RWPE1 (cell line): Measurements from ENCODE around the gene SH3BP2.

Experiments used
- CTCF ChIA-PET: fragments of 350-600 bp; sonication (Branson Sonifier 250); formaldehyde crosslinking; extraction: SDS; loops from one replicate; lab custom pipeline; 2021; lab: Yijun Ruan, JAX
- POLR2A ChIA-PET: fragments of 400-600 bp; formaldehyde crosslinking; extraction: SDS; loops from one replicate; lab custom pipeline; 2020; ENCODE audit warnings: antibody characterized with exemption; ENCODE audit not compliant: low non-redundant PET; lab: Yijun Ruan, JAX
- DNase-seq: peaks from one replicate; pipeline ENCODE4 v3.0.0; 2012; ENCODE audit warnings: low spot score
- H3K27ac ChIP-seq: fragments of 450-650 bp; 2 replicates; pipeline ENCODE4 v1.5.1; 2017
- CTCF ChIP-seq: fragments of 450-650 bp; conservative IDR thresholded peaks from 2 replicates; pipeline ENCODE4 v1.5.1; 2017; ENCODE audit warnings: low read depth, mild to moderate bottlenecking

The SH3BP2 gene

GRCh38 chr4:2861631-2862436, 68.9 kb downstream of the SH3BP2 start:
- ChIA-PET POLR2A (no interaction called here), CTCF (interaction anchor here (0.7 kb wide), 1 partner anchor 244 kb away, joined by 3 read pairs; no protein-coding TSS in a partner anchor)
- no peak for DNase-seq
- H3K27ac ChIP-seq = no peak overlapping the region
- no peak for TF ChIP-seq CTCF

GRCh38 chr4:2862528-2862927, 69.6 kb downstream of the SH3BP2 start:
- TF ChIP-seq CTCF = no peak
- ChIA-PET POLR2A (no interaction called here), CTCF (interaction anchor here (0.6 to 0.7 kb wide), 2 partner anchors 10 to 144 kb away, joined by 3 to 4 read pairs; no protein-coding TSS in a partner anchor)
- peak; percentile 13 for DNase-seq
- H3K27ac ChIP-seq = no peak overlapping the region

GRCh38 chr4:2863649-2864048, 70.8 kb downstream of the SH3BP2 start:
- DNase-seq = no peak
- no peak overlapping the region for H3K27ac ChIP-seq
- no peak for TF ChIP-seq CTCF
- ChIA-PET CTCF (no interaction called here), POLR2A (no interaction called here)

GRCh38 chr4:2865196-2865780, 72.4 kb downstream of the SH3BP2 start:
- DNase-seq = no peak
- ChIA-PET POLR2A (no interaction called here), CTCF (no interaction called here)
- no peak overlapping the region for H3K27ac ChIP-seq
- no peak for TF ChIP-seq CTCF

- no peak overlapping the region for H3K27ac ChIP-seq
- ChIA-PET CTCF (interaction anchor here (0.6 kb wide), 1 partner anchor 19 kb away, joined by 6 read pairs; no protein-coding TSS in a partner anchor), POLR2A (no interaction called here)
- TF ChIP-seq CTCF = no peak
- DNase-seq = no peak
These were observed 73.4 kb downstream of the SH3BP2 start for GRCh38 chr4:2866160-2866861.

- DNase-seq = no peak
- ChIA-PET POLR2A (interaction anchor here (0.5 kb wide), 1 partner anchor 116 kb away, joined by 3 read pairs; no protein-coding TSS in a partner anchor), CTCF (interaction anchor here (0.6 kb wide), 1 partner anchor 20 kb away, joined by 6 read pairs; no protein-coding TSS in a partner anchor)
- no peak overlapping the region for H3K27ac ChIP-seq
- no peak for TF ChIP-seq CTCF
These were observed 74.0 kb downstream of the SH3BP2 start for GRCh38 chr4:2866891-2867290.
